ENCODE results near the gene RAG2.

The RAG2 gene

DNA sequence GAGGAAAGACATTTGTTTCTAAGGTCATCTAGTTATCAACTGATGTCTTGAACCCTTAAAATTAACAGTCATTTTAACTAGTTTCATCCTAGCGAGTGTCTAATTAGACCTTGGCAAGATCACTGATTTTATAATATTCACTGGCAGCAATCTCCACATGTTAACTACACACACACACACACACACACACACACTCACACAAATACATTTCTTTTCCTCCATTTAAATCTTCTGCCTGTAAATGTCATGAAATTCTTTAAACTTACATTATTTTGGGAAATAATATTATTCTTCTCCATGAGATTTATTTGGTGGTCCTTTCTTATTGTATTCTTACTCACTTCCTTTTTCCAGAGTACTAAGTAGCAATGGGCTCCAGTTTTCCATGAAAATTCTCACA is 6.6 kb downstream of the RAG2 start:
- in situ Hi-C loops (cut with HindIII; ENCODE audit: low sequenced_read_pairs) = no loop called here
- TF ChIP-seq, protein P1, sequence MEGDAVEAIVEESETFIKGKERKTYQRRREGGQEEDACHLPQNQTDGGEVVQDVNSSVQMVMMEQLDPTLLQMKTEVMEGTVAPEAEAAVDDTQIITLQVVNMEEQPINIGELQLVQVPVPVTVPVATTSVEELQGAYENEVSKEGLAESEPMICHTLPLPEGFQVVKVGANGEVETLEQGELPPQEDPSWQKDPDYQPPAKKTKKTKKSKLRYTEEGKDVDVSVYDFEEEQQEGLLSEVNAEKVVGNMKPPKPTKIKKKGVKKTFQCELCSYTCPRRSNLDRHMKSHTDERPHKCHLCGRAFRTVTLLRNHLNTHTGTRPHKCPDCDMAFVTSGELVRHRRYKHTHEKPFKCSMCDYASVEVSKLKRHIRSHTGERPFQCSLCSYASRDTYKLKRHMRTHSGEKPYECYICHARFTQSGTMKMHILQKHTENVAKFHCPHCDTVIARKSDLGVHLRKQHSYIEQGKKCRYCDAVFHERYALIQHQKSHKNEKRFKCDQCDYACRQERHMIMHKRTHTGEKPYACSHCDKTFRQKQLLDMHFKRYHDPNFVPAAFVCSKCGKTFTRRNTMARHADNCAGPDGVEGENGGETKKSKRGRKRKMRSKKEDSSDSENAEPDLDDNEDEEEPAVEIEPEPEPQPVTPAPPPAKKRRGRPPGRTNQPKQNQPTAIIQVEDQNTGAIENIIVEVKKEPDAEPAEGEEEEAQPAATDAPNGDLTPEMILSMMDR (IDR thresholded peaks at IDR 0.05; ENCODE audit: low read depth, low read length, missing control alignments) = no peak
- no peak for DNase-seq (ENCODE audit: low read depth)
- H3K4me3 ChIP-seq (ENCODE audit: low read depth, low read length) = no peak overlapping the region

DNA sequence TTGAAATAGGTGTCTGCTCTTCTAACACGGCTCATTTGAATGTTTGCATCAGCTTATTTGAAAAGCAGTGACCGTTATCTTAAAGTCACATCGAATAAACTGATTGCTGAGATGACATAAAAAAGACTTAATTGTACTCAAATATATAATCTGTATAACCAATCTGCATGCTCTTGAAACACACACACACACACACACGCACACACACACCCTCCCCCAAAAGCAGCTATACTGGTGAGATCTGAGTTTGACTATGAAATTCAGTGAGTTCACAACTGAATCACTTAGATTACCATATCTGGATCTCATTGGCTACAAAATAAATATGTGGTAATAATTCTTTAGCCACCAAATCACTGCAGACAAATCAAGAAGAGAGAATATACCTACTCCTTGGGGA is 7.5 kb downstream of the RAG2 start:
- TF ChIP-seq, protein P1 (IDR thresholded peaks at IDR 0.05; ENCODE audit: low read depth, low read length, missing control alignments) = no peak
- in situ Hi-C loops (cut with HindIII; ENCODE audit: low sequenced_read_pairs) = no loop called here
- no peak overlapping the region for H3K4me3 ChIP-seq (ENCODE audit: low read depth, low read length)
- no peak for DNase-seq (ENCODE audit: low read depth)

DNA sequence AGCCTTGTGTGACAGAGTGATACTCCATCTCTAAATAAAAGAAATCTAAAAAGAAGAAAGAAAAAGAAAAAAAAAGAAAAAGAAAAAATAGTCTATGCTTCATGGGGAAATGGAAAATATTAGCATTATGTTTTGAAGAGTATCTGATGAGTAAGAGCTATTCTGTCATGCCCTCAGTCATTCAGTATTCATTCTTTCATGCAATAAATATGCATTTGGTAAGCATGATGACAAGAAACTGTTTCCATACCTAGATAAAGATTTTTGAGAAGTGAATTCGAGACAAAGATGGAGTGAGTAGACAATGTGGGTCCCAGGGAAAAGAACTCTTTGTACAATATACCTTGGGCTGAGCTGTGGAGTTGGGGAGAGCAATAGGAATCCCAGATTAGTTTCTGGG is 9.9 kb downstream of the RAG2 start:
- no peak overlapping the region for H3K4me3 ChIP-seq (ENCODE audit: low read depth, low read length)
- in situ Hi-C loops (cut with HindIII; ENCODE audit: low sequenced_read_pairs) = no loop called here
- TF ChIP-seq, protein P1 (IDR thresholded peaks at IDR 0.05; ENCODE audit: low read depth, low read length, missing control alignments) = no peak
- no peak for DNase-seq (ENCODE audit: low read depth)

DNA sequence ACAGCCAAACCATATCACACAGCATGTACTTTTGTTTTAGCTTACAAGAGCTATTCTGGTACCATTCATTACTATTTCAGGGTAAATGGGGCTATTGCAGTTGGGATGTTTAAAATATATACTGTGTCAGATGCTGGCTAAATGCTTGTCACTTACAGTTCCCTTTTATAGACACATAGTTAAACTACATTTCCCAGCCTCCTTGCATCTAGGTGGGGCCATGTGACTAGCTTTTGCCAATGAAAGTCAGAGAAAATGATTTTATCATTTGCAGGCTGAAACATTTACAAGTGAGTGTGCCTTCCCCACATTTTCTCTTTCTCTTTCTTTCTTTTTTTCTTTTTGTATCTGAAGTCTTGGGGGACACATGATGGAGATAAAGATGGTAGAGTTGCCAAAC is 11.5 kb downstream of the RAG2 start:
- TF ChIP-seq, protein P1 (IDR thresholded peaks at IDR 0.05; ENCODE audit: low read depth, low read length, missing control alignments) = no peak
- no peak overlapping the region for H3K4me3 ChIP-seq (ENCODE audit: low read depth, low read length)
- no peak for DNase-seq (ENCODE audit: low read depth)
- in situ Hi-C loops (cut with HindIII; ENCODE audit: low sequenced_read_pairs) = no loop called here

DNA sequence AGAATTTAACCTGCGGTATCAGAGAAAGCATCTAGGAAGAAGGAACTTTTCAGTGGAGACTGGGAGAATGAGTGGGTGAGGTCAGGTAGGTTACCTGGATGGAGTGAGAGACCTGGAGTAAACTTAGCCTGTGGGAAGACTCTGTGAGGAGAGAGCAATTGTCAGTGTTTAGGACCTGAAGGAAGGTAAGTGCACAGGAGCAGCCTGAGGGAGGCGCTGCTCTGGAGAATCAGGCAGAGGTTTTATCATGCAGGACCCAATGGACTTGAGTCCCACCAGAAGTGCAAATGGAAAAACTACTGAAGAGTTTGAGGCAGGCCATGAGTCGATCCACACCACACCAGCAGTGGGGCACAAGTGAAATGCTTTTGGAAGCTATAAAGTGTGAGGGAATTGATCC is 14.4 kb downstream of the RAG2 start:
- DNase-seq (ENCODE audit: low read depth) = no peak
- in situ Hi-C loops (cut with HindIII; ENCODE audit: low sequenced_read_pairs) = no loop called here
- H3K4me3 ChIP-seq (ENCODE audit: low read depth, low read length) = no peak overlapping the region
- TF ChIP-seq, protein P1 (IDR thresholded peaks at IDR 0.05; ENCODE audit: low read depth, low read length, missing control alignments) = no peak

DNA sequence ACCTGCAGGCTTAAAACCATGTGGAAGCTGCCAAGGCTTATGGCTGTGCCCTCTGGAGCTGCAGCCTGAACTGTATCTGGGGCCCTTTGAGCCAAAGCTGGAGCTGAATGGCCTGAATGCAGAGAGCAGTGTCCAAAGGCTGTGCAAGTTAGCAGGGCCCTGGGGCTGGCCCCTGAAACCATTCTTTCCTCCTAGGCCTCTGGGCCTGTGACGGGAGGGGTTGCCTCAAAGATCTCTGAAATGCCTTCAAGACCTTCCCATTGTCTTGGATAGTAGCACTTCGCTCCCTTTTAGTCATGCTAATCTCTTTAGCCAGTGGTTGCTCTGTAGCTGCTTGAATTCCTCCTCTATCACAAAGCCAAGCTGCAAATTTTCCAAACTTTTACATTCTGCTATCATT is 16.5 kb downstream of the RAG2 start:
- in situ Hi-C loops (cut with HindIII; ENCODE audit: low sequenced_read_pairs) = no loop called here
- TF ChIP-seq, protein P1 (IDR thresholded peaks at IDR 0.05; ENCODE audit: low read depth, low read length, missing control alignments) = no peak
- H3K4me3 ChIP-seq (ENCODE audit: low read depth, low read length) = no peak overlapping the region
- no peak for DNase-seq (ENCODE audit: low read depth)

DNA sequence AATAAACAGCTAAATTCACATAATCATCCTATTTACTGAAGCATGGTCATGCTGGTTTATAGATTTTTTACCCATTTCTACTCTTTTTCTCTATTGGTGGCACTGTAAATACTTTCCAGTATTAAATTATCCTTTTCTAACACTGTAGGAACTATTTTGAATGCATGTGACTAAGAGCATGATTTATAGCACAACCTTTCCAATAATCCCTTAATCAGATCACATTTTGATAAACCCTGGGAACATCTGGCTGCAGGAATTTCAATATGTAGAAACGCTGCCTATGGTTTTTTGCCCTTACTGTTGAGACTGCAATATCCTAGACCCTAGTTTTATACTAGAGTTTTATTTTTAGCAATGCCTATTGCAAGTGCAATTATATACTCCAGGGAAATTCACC is 19.6 kb downstream of the RAG2 start:
- no peak overlapping the region for H3K4me3 ChIP-seq (ENCODE audit: low read depth, low read length)
- in situ Hi-C loops (cut with HindIII; ENCODE audit: low sequenced_read_pairs) = no loop called here
- DNase-seq (ENCODE audit: low read depth) = no peak
- TF ChIP-seq, protein P1 (IDR thresholded peaks at IDR 0.05; ENCODE audit: low read depth, low read length, missing control alignments) = no peak
